Right ventricle myocardium superior (tissue), 1 donor: ENCODE results near the gene TMEM164. TPM values are rescaled to one million over a fixed set of nuclear protein-coding genes. Genes with fewer than 3 reads are reported as not detected.

Experiments used
- ATAC-seq: fragments of 200-7000 bp; cut with Tn5 transposase; one replicate; pipeline ENCODE4 v1.9.1; 2020; ENCODE audit warnings: mild to moderate bottlenecking; ENCODE audit not compliant: poor library complexity
- DNase-seq: peaks from one replicate; pipeline ENCODE4 v3.0.0-alpha.2; 2020
- intact Hi-C: fragments of 100-400 bp; cut with DNase I; formaldehyde crosslinking; loops from one replicate; pipeline ENCODE4 v1.11.2; 2022
- total RNA-seq: library from RNA; stranded (reverse); fragmentation: NEBNext Ultra II Directional; extraction: Animal tissue kit (Norgen Biotek cat#: 25700); gene quantifications from one replicate; pipeline ENCODE4 v1.2.1, GENCODE V29; 2021
- donor health status: DM: no; HTN: yes; CAD: no; lungs with severe emphysema.

The TMEM164 gene
- total RNA-seq, 1 donor from 2014 or later: 47.1 TPM

DNA sequence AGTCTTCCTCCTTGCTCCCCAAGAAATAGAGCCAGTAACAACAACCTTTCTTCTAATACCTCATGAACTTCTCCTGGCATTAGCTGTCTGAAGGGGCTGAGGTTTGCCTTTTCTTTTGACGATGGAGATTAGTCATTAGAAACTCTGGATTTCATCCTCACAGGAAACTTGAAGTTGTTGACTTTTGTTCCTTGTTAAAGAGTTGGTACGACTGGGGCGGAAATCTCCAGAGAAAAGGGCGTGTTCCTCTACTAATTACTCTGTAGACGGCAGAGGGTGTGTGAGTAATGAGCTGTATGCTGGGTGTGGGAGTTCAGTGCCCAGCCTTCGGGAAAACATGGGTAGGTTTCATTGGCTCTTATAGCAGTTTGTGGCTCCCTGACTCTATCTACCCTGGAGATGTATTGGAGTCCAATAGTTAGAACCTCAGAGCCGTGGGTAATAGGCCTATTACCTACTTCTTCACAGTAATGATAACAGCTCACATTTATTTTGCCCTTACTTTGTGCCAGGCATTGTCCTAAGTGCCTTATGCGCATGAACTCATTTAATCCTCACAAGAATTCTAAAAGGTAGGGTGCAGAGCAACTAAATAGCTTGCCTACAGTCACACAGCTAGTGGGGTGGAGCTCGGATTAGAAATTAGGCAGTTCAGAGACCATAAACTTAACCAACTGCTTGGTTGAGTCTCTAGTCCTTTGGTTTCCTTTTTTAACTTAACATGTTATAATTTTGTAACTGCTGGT, 23.4 kb downstream of the TMEM164 start:
- ATAC-seq (peak; percentile 36), DNase-seq (no peak)
- intact Hi-C loops: no loop called here

DNA sequence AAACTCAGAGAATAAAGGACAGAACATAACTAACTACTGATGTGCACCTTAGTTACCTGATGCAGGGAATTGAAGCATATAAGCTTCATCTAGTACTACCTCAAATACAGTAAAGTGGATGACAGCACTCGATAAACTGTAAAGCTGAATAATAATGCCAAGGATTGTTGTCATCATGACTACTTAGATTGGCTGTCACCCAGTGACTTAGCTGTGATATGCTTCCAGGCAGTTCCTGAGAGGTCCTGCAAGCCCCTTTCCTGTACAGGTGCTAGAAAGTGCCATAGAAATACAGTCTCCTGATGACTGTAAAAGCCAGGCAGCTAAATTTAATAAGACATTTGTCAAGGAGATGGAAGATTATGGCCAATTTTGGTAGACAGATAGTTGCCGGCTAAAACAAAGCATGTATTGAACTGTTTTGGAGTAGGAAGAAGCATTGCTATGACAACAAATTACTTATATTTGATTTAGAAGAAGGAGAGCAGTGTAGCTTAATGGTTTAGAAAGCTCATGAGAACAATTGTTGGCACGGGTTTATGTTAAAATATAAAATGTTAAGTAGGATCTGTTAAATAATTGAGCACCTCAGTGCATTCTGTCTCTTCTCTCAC, 29.7 kb downstream of the TMEM164 start:
- DNase-seq (no peak), ATAC-seq (peak; percentile 45)
- intact Hi-C loops: no loop called here

DNA sequence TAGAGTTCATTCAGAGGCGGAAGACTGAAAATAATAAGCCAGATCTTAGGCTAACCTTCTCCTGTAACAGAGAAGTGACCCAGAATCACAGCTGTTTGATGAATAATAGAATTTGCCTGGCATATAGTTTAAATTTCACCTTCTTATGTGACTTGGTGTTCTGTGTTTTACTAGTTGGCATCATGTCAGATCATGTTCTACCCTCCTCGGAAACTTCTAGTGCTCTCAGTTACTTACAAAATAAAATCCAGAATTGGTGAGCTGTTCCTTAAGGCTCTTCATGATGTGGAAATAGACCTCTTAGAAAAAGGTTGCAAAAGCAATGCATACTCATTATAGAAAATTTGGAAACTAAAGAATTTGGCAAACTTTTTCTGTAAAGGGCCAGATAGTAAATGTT, 31.1 kb downstream of the TMEM164 start:
- no peak for ATAC-seq
- DNase-seq: no peak
- intact Hi-C loops: no loop called here

- ATAC-seq (peak; percentile 20), DNase-seq (no peak)
- intact Hi-C loops: no loop called here
Observed at GRCh38 chrX:110036162-110037033, 33.5 kb downstream of the TMEM164 start.

DNA sequence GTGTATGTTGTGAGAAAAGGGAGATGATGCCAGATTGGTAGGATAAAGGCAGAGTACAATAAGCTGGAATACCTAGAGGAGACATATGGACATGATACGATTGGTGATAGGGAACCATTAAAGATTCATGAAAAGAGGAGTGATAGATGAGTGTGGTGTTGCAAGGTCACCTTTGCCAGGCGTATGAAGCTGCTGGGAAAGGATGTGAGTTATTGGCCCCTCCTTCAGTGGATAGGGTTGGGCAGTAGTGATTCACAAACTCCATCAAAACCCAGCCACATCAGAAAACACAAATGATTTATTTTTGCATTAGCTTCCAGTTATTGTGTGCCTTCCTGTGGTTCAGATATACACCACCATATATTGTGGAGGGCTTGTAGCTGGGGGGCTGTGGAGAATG, 34.3 kb downstream of the TMEM164 start:
- intact Hi-C loops: no loop called here
- ATAC-seq (no peak), DNase-seq (no peak)

DNA sequence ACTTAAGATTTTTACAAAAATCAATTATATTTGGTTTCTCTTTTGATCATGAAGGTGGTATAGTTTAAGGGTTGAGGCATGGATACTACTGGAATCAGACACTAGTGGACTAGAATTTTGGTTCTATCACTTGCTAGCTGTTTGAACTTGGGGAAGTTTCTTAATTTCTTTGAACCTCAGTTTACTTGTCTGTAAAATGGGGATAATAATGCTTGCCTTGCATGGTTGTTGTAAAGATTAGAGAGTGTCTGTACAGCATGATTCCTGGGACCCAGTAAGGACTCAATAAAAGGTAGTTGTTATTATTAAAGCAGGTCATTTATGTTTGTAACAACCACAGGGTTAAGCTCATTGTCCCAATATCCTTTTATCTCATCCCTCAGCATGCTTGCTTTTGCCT, 36.0 kb downstream of the TMEM164 start:
- DNase-seq (no peak), ATAC-seq (no peak)
- intact Hi-C loops: no loop called here

DNA sequence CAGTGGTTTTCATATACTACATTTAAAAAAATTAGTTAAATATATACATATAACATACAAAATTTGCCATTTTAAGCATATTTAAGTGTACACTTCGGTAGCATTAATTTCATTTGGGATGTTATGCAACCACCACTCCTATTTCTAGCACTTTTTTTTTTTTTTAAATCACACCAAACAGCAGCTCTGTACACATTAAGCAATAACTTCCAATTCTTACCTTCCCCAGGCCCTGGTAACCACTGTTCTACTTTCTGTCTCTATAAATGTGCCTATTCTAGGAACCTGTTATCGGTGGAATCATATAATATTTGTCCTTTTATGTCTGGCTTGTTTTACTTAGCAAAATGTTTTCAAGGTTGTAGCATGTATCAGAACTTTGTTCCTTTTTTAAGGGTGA, 39.1 kb downstream of the TMEM164 start:
- intact Hi-C loops: no loop called here
- ATAC-seq: no peak
- DNase-seq: no peak

- intact Hi-C loops: no loop called here
- peak; percentile 4 for ATAC-seq
Observed at GRCh38 chrX:110042496-110042895, 39.6 kb downstream of the TMEM164 start.

GRCh38 chrX:110043506-110043905, 40.6 kb downstream of the TMEM164 start:
- DNase-seq: no peak
- intact Hi-C loops: no loop called here
- ATAC-seq: no peak

More at GRCh38 chrX:110042496-110042895, 39.6 kb downstream of the TMEM164 start:
- DNase-seq: no peak

- intact Hi-C loops: no loop called here
- ATAC-seq (peak; percentile 75), DNase-seq (no peak)
Observed at GRCh38 chrX:110044346-110045249, 41.7 kb downstream of the TMEM164 start.

- ATAC-seq (peak; percentile 29), DNase-seq (no peak)
- intact Hi-C loops: no loop called here
Observed at GRCh38 chrX:110045421-110045820, 42.5 kb downstream of the TMEM164 start.

GRCh38 chrX:110046001-110046400, 43.1 kb downstream of the TMEM164 start:
- intact Hi-C loops: no loop called here

GRCh38 chrX:110046971-110047370, 44.1 kb downstream of the TMEM164 start:
- DNase-seq (no peak), ATAC-seq (no peak)
- intact Hi-C loops: no loop called here

More at GRCh38 chrX:110046001-110046400, 43.1 kb downstream of the TMEM164 start:
- DNase-seq: no peak
- ATAC-seq: peak; percentile 45

DNA sequence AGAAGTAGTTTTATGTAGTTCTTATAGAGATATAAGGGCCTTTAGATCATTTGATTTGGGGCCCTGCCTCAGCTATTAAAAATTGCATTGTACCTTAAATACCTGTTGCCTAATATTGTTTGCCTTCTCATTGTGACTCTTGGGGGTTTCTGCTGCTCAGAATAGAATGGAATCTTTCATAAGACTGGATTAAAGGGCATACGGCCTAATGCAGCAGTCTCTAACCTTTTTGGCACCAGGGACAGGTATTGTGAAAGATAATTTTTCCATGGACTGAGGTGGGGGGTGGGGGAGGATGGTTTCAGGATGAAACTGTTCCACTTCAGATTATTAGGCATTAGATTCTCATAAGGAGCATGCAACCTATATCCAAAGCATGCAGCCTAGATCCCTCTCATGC, 46.2 kb downstream of the TMEM164 start:
- peak; percentile 11 for ATAC-seq
- intact Hi-C loops: no loop called here
- no peak for DNase-seq

GRCh38 chrX:110050386-110050785, 47.5 kb downstream of the TMEM164 start:
- DNase-seq (no peak), ATAC-seq (no peak)
- intact Hi-C loops: no loop called here

GRCh38 chrX:110050901-110051300, 48.0 kb downstream of the TMEM164 start:
- intact Hi-C loops: no loop called here
- no peak for ATAC-seq
- no peak for DNase-seq

- DNase-seq: no peak
- no peak for ATAC-seq
- intact Hi-C loops: no loop called here
Observed at GRCh38 chrX:110051559-110051958, 48.6 kb downstream of the TMEM164 start.

DNA sequence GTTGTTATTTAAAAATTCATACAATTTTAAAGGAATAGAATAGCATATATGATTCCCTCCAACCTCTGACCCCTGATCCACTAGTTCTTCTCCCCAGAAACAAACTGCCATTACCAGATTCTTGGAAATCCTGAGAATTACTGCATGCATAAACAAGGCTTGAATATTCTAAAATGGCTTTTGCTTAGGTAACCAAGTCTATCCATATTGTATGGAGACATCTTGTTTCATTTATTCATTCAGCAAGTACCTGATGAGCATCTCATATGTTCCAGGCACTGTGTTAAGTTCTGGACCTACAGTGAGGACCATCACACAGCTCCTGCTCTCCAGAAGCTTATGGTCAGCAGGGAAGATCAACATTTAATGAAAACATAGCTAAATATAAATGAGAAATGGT, 49.4 kb downstream of the TMEM164 start:
- intact Hi-C loops: no loop called here
- ATAC-seq (no peak), DNase-seq (no peak)

- intact Hi-C loops: no loop called here
- DNase-seq: no peak
- ATAC-seq: no peak
Observed at GRCh38 chrX:110053453-110053852, 50.5 kb downstream of the TMEM164 start.
